IPS-11a (cell line): Measurements from ENCODE around the gene BNC2.

ENCODE experiments used
- H3K4me3 ChIP-seq: one replicate; pipeline ENCODE4 v1.5.1; 2013; ENCODE audit warnings: low read depth, low read length, control low read depth

BNC2 gene

GRCh38 chr9:16680975-16681651 lies 189.4 kb downstream of the BNC2 start:
- no peak overlapping the region for H3K4me3 ChIP-seq

- H3K4me3 ChIP-seq, result no peak overlapping the region
These were observed 189.9 kb downstream of the BNC2 start for GRCh38 chr9:16680541-16680940.

- H3K4me3 ChIP-seq, result no peak overlapping the region
These were observed 191.1 kb downstream of the BNC2 start for GRCh38 chr9:16679327-16679821.

- H3K4me3 ChIP-seq, result no peak overlapping the region
These were observed 194.0 kb downstream of the BNC2 start for GRCh38 chr9:16676519-16676918.

- H3K4me3 ChIP-seq, result no peak overlapping the region
These were observed 195.3 kb downstream of the BNC2 start for GRCh38 chr9:16675131-16675530.

- no peak overlapping the region for H3K4me3 ChIP-seq
These were observed 197.3 kb downstream of the BNC2 start for GRCh38 chr9:16673171-16673570.

- no peak overlapping the region for H3K4me3 ChIP-seq
These were observed 198.0 kb downstream of the BNC2 start for GRCh38 chr9:16672501-16672900.

GRCh38 chr9:16671591-16672137 lies 198.8 kb downstream of the BNC2 start:
- H3K4me3 ChIP-seq, result no peak overlapping the region

GRCh38 chr9:16670791-16671190 lies 199.7 kb downstream of the BNC2 start:
- no peak overlapping the region for H3K4me3 ChIP-seq

GRCh38 chr9:16668734-16669295 lies 201.7 kb downstream of the BNC2 start:
- H3K4me3 ChIP-seq, result no peak overlapping the region

GRCh38 chr9:16664211-16664610 lies 206.3 kb downstream of the BNC2 start:
- H3K4me3 ChIP-seq, result no peak overlapping the region

GRCh38 chr9:16661816-16662215 lies 208.7 kb downstream of the BNC2 start:
- H3K4me3 ChIP-seq, result no peak overlapping the region

GRCh38 chr9:16659096-16659495 lies 211.4 kb downstream of the BNC2 start:
- H3K4me3 ChIP-seq, result no peak overlapping the region

GRCh38 chr9:16656432-16657169 lies 213.9 kb downstream of the BNC2 start:
- H3K4me3 ChIP-seq, result no peak overlapping the region

- no peak overlapping the region for H3K4me3 ChIP-seq
These were observed 215.8 kb downstream of the BNC2 start for GRCh38 chr9:16654596-16655126.

GRCh38 chr9:16653491-16654399 lies 216.7 kb downstream of the BNC2 start:
- no peak overlapping the region for H3K4me3 ChIP-seq

GRCh38 chr9:16652582-16652981 lies 217.9 kb downstream of the BNC2 start:
- no peak overlapping the region for H3K4me3 ChIP-seq

GRCh38 chr9:16651446-16651964 lies 219.0 kb downstream of the BNC2 start:
- H3K4me3 ChIP-seq, result no peak overlapping the region

GRCh38 chr9:16645970-16646369 lies 224.5 kb downstream of the BNC2 start:
- no peak overlapping the region for H3K4me3 ChIP-seq

- H3K4me3 ChIP-seq, result no peak overlapping the region
These were observed 227.9 kb downstream of the BNC2 start for GRCh38 chr9:16642421-16643109.
